CD4-positive, alpha-beta T cell (primary cell): ENCODE measurements around the gene GPRC5B. TPM values are rescaled to one million over a fixed set of nuclear protein-coding genes. Genes with fewer than 3 reads are reported as not detected.

ENCODE experiments used
- ATAC-seq: fragments of 200-7000 bp; cut with Tn5 transposase; one replicate; pipeline ENCODE4 v1.10.0; 2022; ENCODE audit warnings: mild to moderate bottlenecking; ENCODE audit not compliant: poor library complexity
- CTCF ChIA-PET: fragments of 350-600 bp; sonication (Branson Sonifier 250); formaldehyde crosslinking; loops from one replicate; lab custom pipeline; 2021; ENCODE audit warnings: antibody characterized with exemption, inconsistent platforms; lab: Charles Lee
- POLR2A ChIA-PET: fragments of 350-600 bp; sonication (Branson Sonifier 250); formaldehyde crosslinking; loops from one replicate; lab custom pipeline; 2021; ENCODE audit warnings: antibody characterized with exemption, inconsistent platforms; lab: Charles Lee
- DNase-seq, 14 experiments: peaks; one replicate each; pipeline ENCODE4 v3.0.0-alpha.2; 2013 to 2020; ENCODE audit warnings: mixed read lengths in 2 of 14
- H3K27ac ChIP-seq, 2 donors: one replicate each; pipeline versions ENCODE4 v1.5.1 to v1.7.0; 2013; ENCODE audit warnings: low read length in 2 of 2, low read depth in 1 of 2, mild to moderate bottlenecking in 1 of 2
- H3K27me3 ChIP-seq, 2 experiments: 1 replicate in 1 of 2; 2 replicates in 1 of 2; pipeline versions ENCODE4 v1.6.1 to v1.7.0; 2013; ENCODE audit warnings: low read length in 2 of 2, control low read depth in 1 of 2, mild to moderate bottlenecking in 1 of 2, moderate library complexity in 1 of 2; ENCODE audit not compliant: insufficient read depth in 2 of 2, control insufficient read depth in 1 of 2
- H3K36me3 ChIP-seq: one replicate; pipeline ENCODE4 v1.6.1; 2013; ENCODE audit warnings: low read length, control low read depth; ENCODE audit not compliant: insufficient read depth
- H3K4me1 ChIP-seq: one replicate; pipeline ENCODE4 v1.6.1; 2013; ENCODE audit warnings: low read length, control low read depth; ENCODE audit not compliant: insufficient read depth
- H3K4me3 ChIP-seq: one replicate; pipeline ENCODE4 v1.5.1; 2013; ENCODE audit warnings: mild to moderate bottlenecking, low read length, moderate library complexity
- H3K9me3 ChIP-seq, 2 experiments: 1 replicate in 1 of 2; 2 replicates in 1 of 2; pipeline versions ENCODE4 v1.6.1 to v1.7.0; 2013; ENCODE audit warnings: low read length in 2 of 2, mild to moderate bottlenecking in 2 of 2, control low read depth in 1 of 2, moderate library complexity in 1 of 2; ENCODE audit not compliant: control insufficient read depth in 1 of 2, insufficient read depth in 1 of 2
- H3K27ac Mint-ChIP-seq: one replicate; pipeline ENCODE4 v1.8.0; 2020; ENCODE audit warnings: mixed read lengths
- H3K27me3 Mint-ChIP-seq: one replicate; pipeline ENCODE4 v1.8.0; 2021; ENCODE audit warnings: mixed read lengths
- H3K36me3 Mint-ChIP-seq: one replicate; pipeline ENCODE4 v1.8.0; 2021; ENCODE audit warnings: low read depth, mixed read lengths
- H3K4me1 Mint-ChIP-seq: one replicate; pipeline ENCODE4 v1.8.0; 2021; ENCODE audit warnings: low read depth, mixed read lengths
- H3K4me3 Mint-ChIP-seq: one replicate; pipeline ENCODE4 v1.8.0; 2020; ENCODE audit warnings: mild to moderate bottlenecking, mixed read lengths
- H3K9me3 Mint-ChIP-seq: one replicate; pipeline ENCODE4 v1.8.0; 2020; ENCODE audit warnings: mixed read lengths
- intact Hi-C, 2 experiments: fragments of 100-400 bp; cut with DNase I in 1 of 2; cut with micrococcal nuclease in 1 of 2; formaldehyde crosslinking; loops; one replicate each; pipeline versions ENCODE4 v1.15.1 to v1.9.0; 2023 to 2025; cut with DNase I, micrococcal nuclease
- polyA plus RNA-seq, 2 donors: library from polyadenylated mRNA; unstranded; fragments of 120-200 nt; gene quantifications; one replicate each; pipeline ENCODE4 v1.2.1, GENCODE V29; 2013
- total RNA-seq, 174 experiments: library from RNA in 2 of 174; stranded (reverse) in 2 of 174; gene quantifications; one replicate each; pipeline ENCODE4 v1.2.3 and lab custom pipeline; 2021 to 2026
- TF ChIP-seq, protein P1 (sequence below): fragments of 200-600 bp; IDR thresholded peaks from one replicate; pipeline ENCODE4 v1.8.0; 2022; ENCODE audit warnings: antibody characterized with exemption, mild to moderate bottlenecking

The GPRC5B gene
- total RNA-seq = under 1 TPM; 0.47 to 0.75 TPM
- 1.1 TPM for polyA plus RNA-seq (2013, experiment 1 of 2)
- polyA plus RNA-seq (2013, experiment 2 of 2) = 3.2 TPM
- 0 to 28.0 (median 0.60) reads per million in 172 experiments for total RNA-seq (lab: John Stamatoyannopoulos, UW)

GRCh38 chr16:19884611-19885450, at the start of gene GPRC5B:
TSS of gene GPRC5B (minus strand) at chr16:19884848. CDS start at chr16:19872845, 12,003 bp downstream.
- H3K9me3 Mint-ChIP-seq = no peaks in the 10 kb centered on the region
- H3K27ac ChIP-seq = no peak within 1 kb of the TSS
- peak within 1 kb of the TSS; percentile 91 for H3K4me3 Mint-ChIP-seq
- intact Hi-C loops = loop anchor here (2.0 to 5.0 kb wide), 5 partner anchors 303 to 1093 kb away; partner anchors contain the start of genes COQ7 (in 1 of the 2) and RPS15A (in 1 of the 2)
- ATAC-seq (peak; percentile 75), DNase-seq (peak; percentile 20 to 82 (median 42))
- peak within 1 kb of the TSS; percentile 38 for H3K27ac Mint-ChIP-seq
- H3K27me3 ChIP-seq = peaks cover 32 to 35% of the 10 kb centered on the region in 2 experiments
- TF ChIP-seq, protein P1, sequence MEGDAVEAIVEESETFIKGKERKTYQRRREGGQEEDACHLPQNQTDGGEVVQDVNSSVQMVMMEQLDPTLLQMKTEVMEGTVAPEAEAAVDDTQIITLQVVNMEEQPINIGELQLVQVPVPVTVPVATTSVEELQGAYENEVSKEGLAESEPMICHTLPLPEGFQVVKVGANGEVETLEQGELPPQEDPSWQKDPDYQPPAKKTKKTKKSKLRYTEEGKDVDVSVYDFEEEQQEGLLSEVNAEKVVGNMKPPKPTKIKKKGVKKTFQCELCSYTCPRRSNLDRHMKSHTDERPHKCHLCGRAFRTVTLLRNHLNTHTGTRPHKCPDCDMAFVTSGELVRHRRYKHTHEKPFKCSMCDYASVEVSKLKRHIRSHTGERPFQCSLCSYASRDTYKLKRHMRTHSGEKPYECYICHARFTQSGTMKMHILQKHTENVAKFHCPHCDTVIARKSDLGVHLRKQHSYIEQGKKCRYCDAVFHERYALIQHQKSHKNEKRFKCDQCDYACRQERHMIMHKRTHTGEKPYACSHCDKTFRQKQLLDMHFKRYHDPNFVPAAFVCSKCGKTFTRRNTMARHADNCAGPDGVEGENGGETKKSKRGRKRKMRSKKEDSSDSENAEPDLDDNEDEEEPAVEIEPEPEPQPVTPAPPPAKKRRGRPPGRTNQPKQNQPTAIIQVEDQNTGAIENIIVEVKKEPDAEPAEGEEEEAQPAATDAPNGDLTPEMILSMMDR = no peak
- H3K4me3 ChIP-seq = peak within 1 kb of the TSS; percentile 69
- ChIA-PET POLR2A (interaction anchor here (0.6 to 1.2 kb wide), 4 partner anchors 189 to 301 kb away, joined by 3 to 5 read pairs (median 3); no protein-coding TSS in a partner anchor), CTCF (interaction anchor here (1.2 to 1.8 kb wide), 2 partner anchors 284 to 798 kb away, joined by 3 to 7 read pairs; no protein-coding TSS in a partner anchor)
- no peaks in the 10 kb centered on the region for H3K36me3 Mint-ChIP-seq
- no peaks in the 10 kb centered on the region for H3K36me3 ChIP-seq
- H3K9me3 ChIP-seq = peaks cover 0 to 9% of the 10 kb centered on the region in 2 experiments
- H3K27me3 Mint-ChIP-seq = peaks cover 33% of the 10 kb centered on the region
- peaks cover 34% of the 10 kb centered on the region for H3K4me1 ChIP-seq
- H3K4me1 Mint-ChIP-seq = peaks cover 29% of the 10 kb centered on the region

DNA sequence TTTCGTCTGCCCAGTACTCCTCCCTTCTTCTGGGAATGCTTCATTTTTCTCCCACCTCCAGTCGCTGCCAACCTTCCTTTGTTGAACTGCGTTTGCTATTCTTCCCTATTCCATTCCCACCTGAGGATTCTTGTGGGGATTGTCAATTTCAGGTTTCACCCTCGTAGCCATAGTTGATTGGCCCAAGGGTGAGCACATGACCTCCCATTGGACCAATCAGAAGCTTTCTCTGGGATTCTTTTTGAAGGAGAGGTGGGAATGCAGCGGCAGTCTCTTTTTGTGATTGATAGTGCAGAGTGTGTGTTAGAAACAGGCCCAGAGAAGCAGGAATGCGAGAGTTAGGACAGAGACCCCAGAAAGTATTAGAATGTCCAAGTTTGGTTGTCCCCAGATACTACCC, 49.1 kb upstream of the GPRC5B start:
- Histone ChIP-seq H3K36me3 (no peaks in the 10 kb centered on the region), H3K27ac (no peak overlapping the region), H3K9me3 (no peaks in the 10 kb centered on the region), H3K27me3 (peaks cover 3 to 5% of the 10 kb centered on the region in 2 experiments), H3K4me1 (no peaks in the 10 kb centered on the region), H3K4me3 (no peak overlapping the region)
- Mint-ChIP-seq H3K36me3 (no peaks in the 10 kb centered on the region), H3K4me1 (no peaks in the 10 kb centered on the region), H3K27ac (no peak overlapping the region), H3K9me3 (no peaks in the 10 kb centered on the region), H3K4me3 (no peak overlapping the region), H3K27me3 (peaks cover 37% of the 10 kb centered on the region)
- ChIA-PET CTCF (no interaction called here), POLR2A (no interaction called here)
- ATAC-seq (no peak), DNase-seq (no peak)
- intact Hi-C loops = no loop called here
- TF ChIP-seq, protein P1 = no peak

- TF ChIP-seq, protein P1 = no peak
- Histone ChIP-seq H3K4me3 (no peak overlapping the region), H3K9me3 (no peaks in the 10 kb centered on the region), H3K4me1 (no peaks in the 10 kb centered on the region), H3K27ac (no peak overlapping the region), H3K36me3 (no peaks in the 10 kb centered on the region), H3K27me3 (peaks cover 0 to 4% of the 10 kb centered on the region in 2 experiments)
- Mint-ChIP-seq H3K36me3 (no peaks in the 10 kb centered on the region), H3K4me1 (no peaks in the 10 kb centered on the region), H3K4me3 (no peak overlapping the region), H3K9me3 (no peaks in the 10 kb centered on the region), H3K27me3 (peaks cover 17% of the 10 kb centered on the region), H3K27ac (no peak overlapping the region)
- ChIA-PET POLR2A (no interaction called here), CTCF (no interaction called here)
- DNase-seq = no peak
- intact Hi-C loops = no loop called here
- ATAC-seq = no peak
Observed at GRCh38 chr16:19929062-19929511, 44.4 kb upstream of the GPRC5B start.
